ENCODE results near the gene PSTPIP1. TPM values are rescaled to one million over a fixed set of nuclear protein-coding genes. Genes with fewer than 3 reads are reported as not detected.
A peak's percentile ranks its signal among the peaks of the same experiment; 100 is the strongest.

The PSTPIP1 gene
- total RNA-seq, 1 donor from 2014 or later: 0.13 TPM

- no peak for DNase-seq (ENCODE audit: low read depth in 2 of 2)
Observed at GRCh38 chr15:76978522-76979330, 16.2 kb upstream of the PSTPIP1 start.

DNA sequence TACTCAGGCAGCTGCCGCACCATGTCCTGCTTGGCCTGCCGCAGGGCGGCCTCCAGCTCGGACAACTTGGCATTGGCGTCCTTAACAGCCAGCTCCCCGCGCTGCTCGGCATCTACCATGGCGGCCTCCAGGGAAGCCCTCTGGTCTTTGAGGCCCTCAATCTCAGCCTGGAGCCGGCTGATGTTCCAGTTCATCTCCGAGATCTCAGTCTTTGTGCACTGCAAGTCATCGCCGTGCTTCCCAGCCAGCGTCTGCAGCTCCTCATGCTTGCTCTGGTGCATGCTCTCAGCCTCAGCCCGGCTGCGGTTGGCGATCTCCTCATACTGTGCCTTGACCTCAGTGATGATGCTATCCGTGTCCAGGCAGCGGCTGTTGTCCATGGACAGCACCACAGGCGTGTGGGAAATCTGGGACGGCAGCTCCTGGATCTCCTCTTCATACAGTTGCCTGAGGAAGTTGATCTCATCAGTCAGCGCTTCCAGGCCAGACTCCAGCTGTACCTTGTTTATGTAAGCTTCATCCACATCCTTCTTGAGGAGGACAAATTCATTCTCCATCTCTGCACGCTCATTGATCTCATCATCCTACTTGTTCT, 15.5 kb upstream of the PSTPIP1 start:
- peak in 1 of 2 donors; percentile 23 for DNase-seq (ENCODE audit: low read depth in 2 of 2)

DNA sequence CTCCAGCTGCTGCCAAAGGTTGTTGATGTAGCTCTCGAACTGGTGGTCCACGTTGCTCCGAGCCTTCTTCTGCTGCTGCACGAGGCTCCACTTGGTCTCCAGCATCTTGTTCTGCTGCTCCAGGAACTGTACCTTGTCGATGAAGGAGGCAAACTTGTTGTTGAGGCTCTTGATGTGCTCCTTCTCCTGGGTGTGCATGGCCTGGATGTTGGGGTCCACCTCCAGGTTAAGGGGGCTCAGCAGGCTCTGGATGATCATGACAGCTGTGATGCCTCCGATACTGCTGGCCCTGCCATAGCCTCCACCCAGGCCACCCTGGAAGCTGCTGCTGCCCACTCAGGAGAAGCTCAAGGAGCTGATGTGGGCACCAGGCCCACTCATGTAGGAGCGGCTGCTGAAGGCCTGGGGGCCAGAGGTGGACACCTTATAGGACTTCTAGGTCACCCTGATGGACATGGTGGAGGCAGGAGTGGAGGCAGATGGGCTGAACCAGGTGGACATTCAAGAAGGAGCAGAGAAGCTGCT, 14.9 kb upstream of the PSTPIP1 start:
- no peak for DNase-seq (ENCODE audit: low read depth in 2 of 2)

GRCh38 chr15:76982356-76982755, 12.6 kb upstream of the PSTPIP1 start:
- no peak for DNase-seq (ENCODE audit: low read depth in 2 of 2)

- DNase-seq (ENCODE audit: low read depth in 2 of 2): no peak
Observed at GRCh38 chr15:76982756-76983155, 12.2 kb upstream of the PSTPIP1 start.

DNA sequence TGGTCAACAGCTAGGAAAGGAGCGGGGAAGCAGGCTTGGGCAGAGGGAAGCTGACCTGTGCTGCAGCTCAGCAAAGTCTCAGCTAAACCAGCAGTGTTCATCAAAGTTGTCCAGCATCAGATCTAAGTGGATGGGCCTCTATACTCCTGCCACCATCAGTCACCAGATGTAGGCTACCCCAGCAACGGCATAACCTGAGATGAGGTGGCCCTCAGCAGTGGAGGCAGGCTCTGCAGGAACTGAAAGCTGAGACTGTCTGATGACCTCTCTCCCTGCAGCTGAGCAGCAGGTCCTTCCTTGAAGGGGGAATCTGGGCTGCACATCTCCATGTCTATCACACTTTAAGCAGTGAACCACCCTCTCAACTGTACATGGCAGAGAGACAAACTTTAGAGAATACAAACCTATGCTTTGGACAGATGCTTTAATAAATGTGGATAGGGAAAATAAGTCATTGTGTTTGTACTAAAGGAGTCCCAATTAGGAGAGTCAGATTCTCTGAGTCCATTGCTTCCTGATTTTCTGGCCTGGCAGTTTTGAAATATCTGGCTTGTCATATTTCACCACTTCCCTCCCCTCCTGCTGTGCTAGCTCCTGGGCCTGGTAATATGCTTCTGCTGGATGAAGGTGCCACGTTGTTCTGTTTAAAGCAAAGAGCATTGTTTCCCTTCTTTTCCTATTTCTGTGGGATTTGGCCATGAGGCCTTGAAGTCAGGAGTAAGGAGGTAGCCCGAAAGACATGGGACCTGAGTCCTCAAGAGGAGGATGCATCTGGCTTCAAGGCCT, 11.1 kb upstream of the PSTPIP1 start:
- DNase-seq (ENCODE audit: low read depth in 2 of 2): no peak

- DNase-seq (ENCODE audit: low read depth in 2 of 2): no peak
Observed at GRCh38 chr15:76986743-76987142, 8.2 kb upstream of the PSTPIP1 start.

DNA sequence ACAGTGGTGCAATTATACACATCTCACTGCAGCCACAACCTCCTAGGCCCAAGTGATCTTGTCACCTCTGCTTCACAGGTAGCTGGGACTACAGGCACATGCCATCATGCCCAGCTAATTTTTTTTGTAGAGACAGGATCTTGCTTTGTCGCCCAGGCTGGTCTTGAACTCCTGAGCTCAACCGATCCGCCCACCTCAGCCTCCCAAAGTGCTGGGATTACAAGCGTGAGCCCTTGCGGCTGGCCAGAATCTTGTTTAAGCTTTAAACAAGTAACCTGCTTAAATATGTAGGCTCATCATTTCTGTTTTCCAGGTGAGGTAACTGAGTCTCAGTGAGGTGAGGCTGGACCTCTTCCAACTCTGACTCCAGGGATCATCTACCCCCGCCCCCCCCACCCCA, 7.7 kb upstream of the PSTPIP1 start:
- no peak for DNase-seq (ENCODE audit: low read depth in 2 of 2)

DNA sequence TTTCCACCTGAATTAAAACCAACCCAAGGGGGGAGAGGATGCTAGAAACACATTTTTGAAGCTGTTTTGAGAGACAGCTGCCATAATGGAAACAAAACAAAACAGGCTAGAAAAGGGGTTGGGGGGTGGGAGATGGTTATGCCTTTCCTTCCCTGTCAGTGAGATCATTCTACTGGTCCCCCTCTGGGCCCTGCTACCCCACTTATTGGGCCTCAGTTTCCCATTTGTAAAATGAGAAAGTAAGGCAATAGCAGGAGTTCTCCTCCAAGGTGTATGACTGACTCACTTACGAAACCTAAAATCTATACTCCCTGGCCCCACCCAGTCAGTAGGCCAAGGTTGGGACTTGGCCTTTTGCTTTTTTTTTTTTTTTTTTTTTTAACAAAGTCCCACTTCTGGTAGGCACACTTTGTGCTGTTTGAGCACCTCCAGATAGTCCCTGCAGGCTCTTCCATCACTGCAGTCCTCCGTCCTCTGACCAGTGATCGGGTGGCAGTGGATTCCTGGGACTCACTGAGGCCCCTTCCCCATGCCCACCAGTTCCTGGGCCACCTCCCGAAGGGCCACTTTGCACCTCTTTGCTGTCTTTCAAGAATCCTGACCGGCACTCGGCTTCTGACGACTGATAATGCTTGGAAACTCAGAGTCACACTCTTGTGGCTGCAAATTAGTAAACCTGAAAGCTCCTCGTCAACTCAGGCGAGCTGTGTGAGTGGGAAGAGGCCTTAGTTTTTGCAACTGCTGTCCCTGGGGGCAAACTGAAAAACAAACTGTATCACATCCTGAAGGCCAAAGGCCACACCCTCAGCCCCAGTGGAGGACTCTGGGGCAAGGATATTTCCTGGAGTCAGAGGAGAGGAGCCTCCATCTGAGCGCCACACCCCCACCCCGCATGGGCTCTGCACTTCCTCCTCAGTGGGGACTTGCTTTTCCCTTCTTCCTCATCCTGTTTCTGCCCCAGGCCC, 6.7 kb upstream of the PSTPIP1 start:
- no peak for DNase-seq (ENCODE audit: low read depth in 2 of 2)

DNA sequence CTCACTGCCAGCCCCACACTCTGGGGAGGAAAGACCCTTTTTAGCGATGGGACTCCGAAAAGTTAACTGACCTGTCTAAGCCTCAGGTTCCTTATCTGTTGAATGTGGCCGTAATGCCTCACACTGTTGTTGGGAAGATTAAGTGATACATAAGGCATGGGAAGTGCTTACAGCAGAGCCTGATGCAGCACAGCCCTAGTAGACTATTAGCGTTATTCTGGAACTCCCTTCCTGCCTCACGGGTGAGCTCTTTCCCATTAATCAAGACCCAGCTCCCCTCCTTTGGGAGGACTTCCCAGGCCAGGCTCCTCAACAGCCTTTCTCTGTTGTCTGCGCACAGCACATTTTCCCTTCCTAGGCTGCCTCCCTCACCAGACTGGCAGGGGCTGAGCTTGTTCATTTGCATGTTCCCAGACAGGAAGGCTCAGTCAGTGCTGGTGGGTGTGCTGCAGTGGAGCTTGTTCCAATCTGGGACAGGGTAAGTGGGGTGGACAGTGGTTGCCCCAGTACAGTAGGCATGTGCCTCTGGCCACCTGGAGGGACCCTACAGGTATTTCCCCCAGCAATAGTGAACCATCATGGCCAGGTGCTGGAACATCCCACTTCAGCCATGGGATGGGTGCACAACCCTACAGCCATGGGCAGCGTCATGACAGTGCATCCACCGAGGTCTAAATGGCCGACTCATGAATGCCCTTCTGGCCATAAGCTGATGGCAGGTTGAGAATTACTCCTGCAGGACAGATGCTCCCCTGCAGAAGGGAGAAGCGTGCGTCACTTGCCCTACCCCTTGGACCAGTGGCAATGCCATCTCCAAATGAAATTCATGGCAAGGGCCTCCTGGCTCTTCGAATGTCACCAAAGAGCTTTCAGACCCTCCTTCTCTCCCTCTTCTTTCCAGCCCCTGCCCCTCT, 5.8 kb upstream of the PSTPIP1 start:
- no peak for DNase-seq (ENCODE audit: low read depth in 2 of 2)

- DNase-seq (ENCODE audit: low read depth in 2 of 2): no peak
Observed at GRCh38 chr15:76991048-76991447, 3.9 kb upstream of the PSTPIP1 start.

DNA sequence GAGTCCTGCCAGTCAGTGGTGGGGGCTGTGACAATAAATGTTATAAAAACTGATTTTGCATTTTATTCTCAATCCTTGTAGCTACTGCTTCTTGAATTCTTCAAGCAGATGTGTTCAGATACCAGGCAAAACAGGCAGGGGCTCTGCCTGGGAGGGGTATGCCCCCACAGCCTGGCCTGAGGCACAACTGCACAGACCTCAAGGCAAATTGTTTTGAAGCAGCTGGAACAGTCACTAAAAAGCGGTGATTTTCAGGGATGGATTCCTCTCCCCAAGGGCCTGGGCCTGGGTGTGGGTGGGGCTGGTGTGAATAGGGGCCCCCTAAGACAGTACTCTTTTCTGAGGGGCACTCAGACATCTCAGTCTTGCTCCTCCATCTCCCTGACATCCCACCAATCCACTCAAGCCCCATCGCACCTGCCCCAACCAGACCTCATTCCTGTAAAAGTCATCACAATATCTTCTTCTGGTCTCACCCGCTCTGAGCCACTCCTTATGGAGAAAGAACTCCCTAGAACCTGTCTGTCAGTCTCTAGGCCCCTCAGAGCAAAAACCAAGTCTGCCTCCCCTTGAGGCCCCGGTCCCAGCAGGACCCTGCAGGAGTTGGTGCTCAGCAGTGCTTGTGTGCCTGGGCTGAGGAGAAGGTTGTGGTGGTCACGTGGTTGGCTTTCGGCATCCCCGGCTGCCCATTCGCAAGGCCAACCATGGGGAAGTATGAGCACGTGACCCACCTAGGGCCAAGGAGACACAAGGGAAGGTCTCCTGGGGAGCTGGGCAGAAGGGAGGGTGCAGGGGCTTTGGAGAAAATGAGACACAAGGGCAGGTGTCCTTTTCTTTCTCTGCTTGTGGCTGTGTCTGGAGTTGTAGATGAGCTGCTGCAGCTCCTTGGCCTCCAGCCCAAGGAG, 2.9 kb upstream of the PSTPIP1 start:
- DNase-seq (ENCODE audit: low read depth in 2 of 2): no peak

DNA sequence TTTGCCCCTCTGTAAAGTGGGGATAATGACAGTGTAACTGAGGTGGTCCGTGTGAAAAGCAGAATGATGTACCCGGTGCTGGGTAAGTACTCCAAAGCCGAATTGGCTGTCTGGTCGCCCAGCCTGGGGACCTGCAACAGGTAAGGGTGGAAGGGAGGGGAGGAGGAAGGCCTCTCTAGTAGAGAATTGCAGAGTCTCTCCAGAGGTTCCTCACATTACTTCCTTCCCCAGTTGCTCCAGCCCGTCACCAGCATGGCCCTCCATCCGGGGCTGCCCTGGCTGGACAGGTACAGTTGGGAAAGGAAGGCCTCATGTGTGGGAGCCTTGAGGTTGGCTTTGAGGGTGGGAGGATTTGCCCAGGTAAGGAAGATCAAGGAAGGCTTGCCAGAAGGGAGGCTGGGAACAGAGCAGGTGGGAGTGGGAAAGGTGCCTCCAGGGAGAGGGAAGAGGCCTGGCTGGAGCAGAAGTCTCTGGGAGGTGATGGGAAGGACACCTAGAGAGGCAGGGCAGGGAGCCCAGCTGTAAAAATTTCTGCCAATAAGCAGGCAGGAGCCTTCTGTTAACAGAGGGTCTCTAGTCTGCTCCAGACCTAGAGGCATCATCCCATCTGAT, 1.7 kb upstream of the PSTPIP1 start:
- no peak for DNase-seq (ENCODE audit: low read depth in 2 of 2)

DNA sequence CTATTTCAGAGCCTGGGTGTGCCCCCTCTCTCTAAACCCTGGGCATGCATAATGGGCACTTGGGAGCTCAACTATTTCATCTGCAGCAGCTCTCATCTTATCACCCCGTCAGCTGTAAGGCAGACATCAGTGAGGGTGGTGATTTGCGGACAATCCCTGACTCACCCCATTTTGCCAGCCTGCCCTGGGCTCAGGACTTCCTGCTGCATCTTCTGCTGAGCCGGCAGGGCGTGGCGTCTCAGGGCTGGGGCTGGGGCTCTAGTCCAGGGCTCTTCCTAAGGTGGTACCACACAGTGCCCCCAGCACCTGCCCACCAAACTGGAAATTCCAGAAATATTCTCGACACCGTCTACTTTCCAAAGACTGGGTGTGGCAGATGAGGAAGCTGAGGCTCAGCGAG, 925 bp upstream of the PSTPIP1 start:
- DNase-seq (ENCODE audit: low read depth in 2 of 2): no peak

- DNase-seq (ENCODE audit: low read depth in 2 of 2): no peak
Observed at GRCh38 chr15:76994496-76994895, 430 bp upstream of the PSTPIP1 start.

DNA sequence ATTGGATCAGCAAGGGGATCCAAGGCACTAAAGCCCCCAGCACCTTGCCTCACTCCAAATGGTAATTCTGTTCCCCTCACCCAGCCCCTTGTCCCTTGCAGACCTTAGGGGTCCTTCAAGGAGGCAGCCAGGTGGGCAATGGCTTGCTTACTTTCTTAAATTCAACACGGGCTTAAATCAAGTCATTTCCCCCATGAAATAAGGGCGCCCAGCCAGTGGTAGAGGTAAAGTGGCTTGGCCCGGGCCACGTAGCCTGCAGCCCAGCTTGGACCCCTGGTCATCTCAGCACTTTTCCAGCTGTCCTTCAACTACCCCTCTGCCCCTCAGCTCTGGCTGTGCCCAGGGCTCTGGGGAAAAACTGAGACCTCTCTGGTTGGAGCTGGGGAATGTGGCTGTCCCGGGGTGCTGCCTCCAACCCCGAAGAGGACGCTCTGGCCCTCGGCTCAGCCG, 1.2 kb downstream of the PSTPIP1 start:
- DNase-seq (ENCODE audit: low read depth in 2 of 2): no peak

- DNase-seq (ENCODE audit: low read depth in 2 of 2): peak in 1 of 2 donors; percentile 59
Observed at GRCh38 chr15:76996526-76997401, 1.8 kb downstream of the PSTPIP1 start.
